ENCODE results near the gene PTPRG.

Gene PTPRG

GRCh38 chr3:61537366-61537765 is 24.0 kb upstream of the PTPRG start:
- no peaks in the 10 kb centered on the region for H3K36me3 ChIP-seq (ENCODE audit: control insufficient read depth in 1 of 2, insufficient read depth in 2 of 2, low read length in 2 of 2)
- H2BK120ac ChIP-seq (ENCODE audit: insufficient read depth, low read length, poor library complexity), result no peak overlapping the region
- no peak overlapping the region for H3K18ac ChIP-seq (ENCODE audit: low read length)
- H3K23ac ChIP-seq (ENCODE audit: low read length), result no peak overlapping the region
- DNase-seq, result no peak
- H2AK5ac ChIP-seq (ENCODE audit: low read length), result no peak overlapping the region
- H2AFZ ChIP-seq (ENCODE audit: insufficient read depth, low read length, poor library complexity), result no peak overlapping the region
- H2BK12ac ChIP-seq (ENCODE audit: low read length), result no peak overlapping the region
- no CpG with 5 or more reads among the region's 6 CpGs for WGBS (ENCODE audit: extremely low coverage, insufficient coverage, insufficient read length)
- H3K9ac ChIP-seq (ENCODE audit: low read length), result no peak overlapping the region
- H3K79me1 ChIP-seq (ENCODE audit: low read length), result no peaks in the 10 kb centered on the region
- no peak overlapping the region for H3K4me3 ChIP-seq (ENCODE audit: low read depth, low read length)
- H4K12ac ChIP-seq (ENCODE audit: low read depth, low read length), result no peak overlapping the region
- no peak overlapping the region for H3K4ac ChIP-seq (ENCODE audit: low read depth, low read length)
- no peak overlapping the region for H4K8ac ChIP-seq (ENCODE audit: low read depth, low read length)
- H3K9me3 ChIP-seq (ENCODE audit: insufficient read depth, low read depth, low read length), result no peaks in the 10 kb centered on the region
- no peak overlapping the region for H4K91ac ChIP-seq (ENCODE audit: low read depth, low read length)
- no peak overlapping the region for H2BK5ac ChIP-seq (ENCODE audit: low read depth, low read length, poor library complexity)
- H3K4me1 ChIP-seq (ENCODE audit: control insufficient read depth in 1 of 2, insufficient read depth in 2 of 2, low read length in 2 of 2), result peaks cover 0 to 2% of the 10 kb centered on the region in 2 experiments
- no peak overlapping the region for H3K27ac ChIP-seq (ENCODE audit: low read depth, low read length)
- H3K79me2 ChIP-seq (ENCODE audit: control insufficient read depth, insufficient read depth, low read length, poor library complexity), result no peaks in the 10 kb centered on the region
- H3K4me2 ChIP-seq (ENCODE audit: low read length), result no peak overlapping the region
- no peaks in the 10 kb centered on the region for H3K27me3 ChIP-seq (ENCODE audit: insufficient read depth, low read length)
- H3K14ac ChIP-seq (ENCODE audit: low read length), result no peak overlapping the region

- Histone ChIP-seq H3K79me2 (ENCODE audit: control insufficient read depth, insufficient read depth, low read length, poor library complexity) (no peaks in the 10 kb centered on the region), H2AFZ (ENCODE audit: insufficient read depth, low read length, poor library complexity) (no peak overlapping the region), H3K4me1 (ENCODE audit: control insufficient read depth in 1 of 2, insufficient read depth in 2 of 2, low read length in 2 of 2) (peaks cover 0 to 2% of the 10 kb centered on the region in 2 experiments), H2BK120ac (ENCODE audit: insufficient read depth, low read length, poor library complexity) (no peak overlapping the region), H3K9me3 (ENCODE audit: insufficient read depth, low read depth, low read length) (no peaks in the 10 kb centered on the region), H4K91ac (ENCODE audit: low read depth, low read length) (no peak overlapping the region), H3K4ac (ENCODE audit: low read depth, low read length) (no peak overlapping the region), H3K18ac (ENCODE audit: low read length) (no peak overlapping the region), H2BK5ac (ENCODE audit: low read depth, low read length, poor library complexity) (no peak overlapping the region), H3K14ac (ENCODE audit: low read length) (no peak overlapping the region), H3K9ac (ENCODE audit: low read length) (no peak overlapping the region), H3K23ac (ENCODE audit: low read length) (no peak overlapping the region), H3K36me3 (ENCODE audit: control insufficient read depth in 1 of 2, insufficient read depth in 2 of 2, low read length in 2 of 2) (no peaks in the 10 kb centered on the region), H3K79me1 (ENCODE audit: low read length) (no peaks in the 10 kb centered on the region), H4K8ac (ENCODE audit: low read depth, low read length) (no peak overlapping the region), H3K4me3 (ENCODE audit: low read depth, low read length) (no peak overlapping the region), H2AK5ac (ENCODE audit: low read length) (no peak overlapping the region), H4K12ac (ENCODE audit: low read depth, low read length) (no peak overlapping the region), H3K4me2 (ENCODE audit: low read length) (no peak overlapping the region), H2BK12ac (ENCODE audit: low read length) (no peak overlapping the region), H3K27ac (ENCODE audit: low read depth, low read length) (no peak overlapping the region), H3K27me3 (ENCODE audit: insufficient read depth, low read length) (no peaks in the 10 kb centered on the region)
- no peak for DNase-seq
- no CpG with 5 or more reads among the region's 5 CpGs for WGBS (ENCODE audit: extremely low coverage, insufficient coverage, insufficient read length)
These were observed 22.9 kb upstream of the PTPRG start for GRCh38 chr3:61538486-61538885.

- no CpG with 5 or more reads among the region's 4 CpGs for WGBS (ENCODE audit: extremely low coverage, insufficient coverage, insufficient read length)
- no peaks in the 10 kb centered on the region for H3K79me2 ChIP-seq (ENCODE audit: control insufficient read depth, insufficient read depth, low read length, poor library complexity)
- no peak overlapping the region for H2BK120ac ChIP-seq (ENCODE audit: insufficient read depth, low read length, poor library complexity)
- no peak overlapping the region for H2AK5ac ChIP-seq (ENCODE audit: low read length)
- H2BK12ac ChIP-seq (ENCODE audit: low read length), result no peak overlapping the region
- H4K12ac ChIP-seq (ENCODE audit: low read depth, low read length), result no peak overlapping the region
- no peak overlapping the region for H3K4me2 ChIP-seq (ENCODE audit: low read length)
- H3K9ac ChIP-seq (ENCODE audit: low read length), result no peak overlapping the region
- no peaks in the 10 kb centered on the region for H3K9me3 ChIP-seq (ENCODE audit: insufficient read depth, low read depth, low read length)
- H3K4me3 ChIP-seq (ENCODE audit: low read depth, low read length), result no peak overlapping the region
- H2BK5ac ChIP-seq (ENCODE audit: low read depth, low read length, poor library complexity), result no peak overlapping the region
- no peak overlapping the region for H3K4ac ChIP-seq (ENCODE audit: low read depth, low read length)
- no peak for DNase-seq
- no peak overlapping the region for H3K27ac ChIP-seq (ENCODE audit: low read depth, low read length)
- peaks cover 0 to 2% of the 10 kb centered on the region in 2 experiments for H3K4me1 ChIP-seq (ENCODE audit: control insufficient read depth in 1 of 2, insufficient read depth in 2 of 2, low read length in 2 of 2)
- H3K18ac ChIP-seq (ENCODE audit: low read length), result no peak overlapping the region
- H4K91ac ChIP-seq (ENCODE audit: low read depth, low read length), result no peak overlapping the region
- no peak overlapping the region for H2AFZ ChIP-seq (ENCODE audit: insufficient read depth, low read length, poor library complexity)
- no peaks in the 10 kb centered on the region for H3K79me1 ChIP-seq (ENCODE audit: low read length)
- H3K27me3 ChIP-seq (ENCODE audit: insufficient read depth, low read length), result no peaks in the 10 kb centered on the region
- no peaks in the 10 kb centered on the region for H3K36me3 ChIP-seq (ENCODE audit: control insufficient read depth in 1 of 2, insufficient read depth in 2 of 2, low read length in 2 of 2)
- no peak overlapping the region for H4K8ac ChIP-seq (ENCODE audit: low read depth, low read length)
- H3K14ac ChIP-seq (ENCODE audit: low read length), result no peak overlapping the region
- H3K23ac ChIP-seq (ENCODE audit: low read length), result no peak overlapping the region
These were observed 19.7 kb upstream of the PTPRG start for GRCh38 chr3:61541694-61542093.

GRCh38 chr3:61545716-61546115 is 15.7 kb upstream of the PTPRG start:
- Histone ChIP-seq H3K79me2 (ENCODE audit: control insufficient read depth, insufficient read depth, low read length, poor library complexity) (no peaks in the 10 kb centered on the region), H4K12ac (ENCODE audit: low read depth, low read length) (no peak overlapping the region), H3K23ac (ENCODE audit: low read length) (no peak overlapping the region), H3K18ac (ENCODE audit: low read length) (no peak overlapping the region), H3K9me3 (ENCODE audit: insufficient read depth, low read depth, low read length) (peaks cover 2% of the 10 kb centered on the region), H3K14ac (ENCODE audit: low read length) (no peak overlapping the region), H3K4me2 (ENCODE audit: low read length) (no peak overlapping the region), H3K27ac (ENCODE audit: low read depth, low read length) (no peak overlapping the region), H4K91ac (ENCODE audit: low read depth, low read length) (no peak overlapping the region), H3K36me3 (ENCODE audit: control insufficient read depth in 1 of 2, insufficient read depth in 2 of 2, low read length in 2 of 2) (no peaks in the 10 kb centered on the region), H3K4me1 (ENCODE audit: control insufficient read depth in 1 of 2, insufficient read depth in 2 of 2, low read length in 2 of 2) (no peaks in the 10 kb centered on the region), H4K8ac (ENCODE audit: low read depth, low read length) (no peak overlapping the region), H3K9ac (ENCODE audit: low read length) (no peak overlapping the region), H3K4me3 (ENCODE audit: low read depth, low read length) (no peak overlapping the region), H2AK5ac (ENCODE audit: low read length) (no peak overlapping the region), H2AFZ (ENCODE audit: insufficient read depth, low read length, poor library complexity) (no peak overlapping the region), H2BK5ac (ENCODE audit: low read depth, low read length, poor library complexity) (no peak overlapping the region), H2BK12ac (ENCODE audit: low read length) (no peak overlapping the region), H3K4ac (ENCODE audit: low read depth, low read length) (no peak overlapping the region), H2BK120ac (ENCODE audit: insufficient read depth, low read length, poor library complexity) (no peak overlapping the region), H3K79me1 (ENCODE audit: low read length) (no peaks in the 10 kb centered on the region), H3K27me3 (ENCODE audit: insufficient read depth, low read length) (no peaks in the 10 kb centered on the region)
- DNase-seq, result no peak
- WGBS (ENCODE audit: extremely low coverage, insufficient coverage, insufficient read length), result no CpG with 5 or more reads among the region's 2 CpGs
